Upper lobe of left lung (tissue), 6 donors: ENCODE measurements around the gene HSPB3. TPM values are rescaled to one million over a fixed set of nuclear protein-coding genes. Genes with fewer than 3 reads are reported as not detected.
A peak's percentile ranks its signal among the peaks of the same experiment; 100 is the strongest.

Experiments used
- ATAC-seq, 2 donors: fragments of 200-7000 bp; cut with Tn5 transposase; one replicate each; pipeline ENCODE4 v1.9.1; 2022; ENCODE audit warnings: mild to moderate bottlenecking in 2 of 2, moderate library complexity in 2 of 2; ENCODE audit not compliant: low FRiP score in 2 of 2
- DNase-seq, 2 donors: peaks; one replicate each; pipeline ENCODE4 v3.0.0-alpha.2; 2019 to 2020
- H3K27ac ChIP-seq, 4 donors: fragments of 200-600 bp; sonication (generic); one replicate each; pipeline ENCODE4 v1.5.1; 2016 to 2019
- H3K27me3 ChIP-seq, 4 donors: fragments of 200-600 bp; sonication (generic); one replicate each; pipeline ENCODE4 v1.5.1; 2017 to 2019
- H3K36me3 ChIP-seq, 4 donors: fragments of 200-600 bp; sonication (generic); one replicate each; pipeline ENCODE4 v1.5.1; 2016 to 2019
- H3K4me1 ChIP-seq, 4 donors: fragments of 200-600 bp; sonication (generic); one replicate each; pipeline ENCODE4 v1.5.1; 2018 to 2019
- H3K4me3 ChIP-seq, 4 donors: fragments of 200-600 bp; sonication (generic); one replicate each; pipeline ENCODE4 v1.5.1; 2017 to 2019; ENCODE audit warnings: mild to moderate bottlenecking in 2 of 4, moderate library complexity in 1 of 4
- H3K9me3 ChIP-seq, 4 donors: fragments of 200-600 bp; sonication (generic); one replicate each; pipeline ENCODE4 v1.5.1; 2018 to 2019
- CTCF ChIP-seq, 6 experiments: fragments of 450-650 bp in 4 of 6; fragments of 200-600 bp in 2 of 6; sonication (generic) in 2 of 6; IDR thresholded peaks; one replicate each; pipeline ENCODE4 v1.5.1; 2016 to 2019; ENCODE audit warnings: antibody characterized with exemption in 6 of 6
- EP300 ChIP-seq, 4 donors: sonication (generic); formaldehyde crosslinking; IDR thresholded peaks; one replicate each; pipeline ENCODE4 v1.5.1; 2017; ENCODE audit warnings: antibody characterized with exemption in 4 of 4, control low read depth in 2 of 4
- POLR2A ChIP-seq, 4 donors: fragments of 450-650 bp; IDR thresholded peaks; one replicate each; pipeline ENCODE4 v1.5.1; 2016 to 2017; ENCODE audit warnings: antibody characterized with exemption in 4 of 4, mild to moderate bottlenecking in 2 of 4
- POLR2AphosphoS5 ChIP-seq, 2 donors: sonication (generic); formaldehyde crosslinking; IDR thresholded peaks; one replicate each; pipeline ENCODE4 v1.5.1; 2017; ENCODE audit warnings: antibody characterized with exemption in 2 of 2
- WGBS, 2 donors: methylation state at CpG; one replicate each; pipeline ENCODE4 v1.1.5; 2017 to 2018; 5-methylcytosine and 5-hydroxymethylcytosine counted together
- total RNA-seq, 6 donors: library from RNA; depleted of rRNA in 4 of 6; stranded (reverse); fragments of >200 nt in 4 of 6; gene quantifications; one replicate each; pipeline versions ENCODE4 v1.1.0 to v1.2.1, GENCODE V29; 2016 to 2021
- donor health status: DM: no; HTN: no; CAD: no; lungs with moderate emphysema.
- donor health status: DM: no; HTN: yes; CAD: no; lungs with severe emphysema.

The HSPB3 gene
- 1 to 10 TPM in 2 of 6 donors, under 1 TPM in 2, not detected in 2; 0.44 to 3.3 (median 1.6) TPM for total RNA-seq

GRCh38 chr5:54455413-54456157, at the start of gene HSPB3:
HSPB3 (plus strand) TSS chr5:54455699; CDS start chr5:54455790, 91 bp downstream.
- Histone ChIP-seq H3K36me3 (no peaks in the 10 kb centered on the region), H3K9me3 (no peaks in the 10 kb centered on the region), H3K27me3 (no peaks in the 10 kb centered on the region), H3K4me1 (peaks cover 2 to 8% (median 5%) of the 10 kb centered on the region in 4 donors), H3K27ac (no peak within 1 kb of the TSS), H3K4me3 (no peak within 1 kb of the TSS)
- no peak for DNase-seq
- ATAC-seq, result peak; percentile 14 to 20
- TF ChIP-seq EP300 (IDR thresholded peaks at IDR 0.05) (no peak), POLR2A (IDR thresholded peaks at IDR 0.05) (no peak), CTCF (IDR thresholded peaks at IDR 0.05) (no peak), POLR2AphosphoS5 (IDR thresholded peaks at IDR 0.05) (no peak)
- WGBS, 2 donors, result 75 to 84% methylated on average over 18 of the region's 18 CpGs

DNA sequence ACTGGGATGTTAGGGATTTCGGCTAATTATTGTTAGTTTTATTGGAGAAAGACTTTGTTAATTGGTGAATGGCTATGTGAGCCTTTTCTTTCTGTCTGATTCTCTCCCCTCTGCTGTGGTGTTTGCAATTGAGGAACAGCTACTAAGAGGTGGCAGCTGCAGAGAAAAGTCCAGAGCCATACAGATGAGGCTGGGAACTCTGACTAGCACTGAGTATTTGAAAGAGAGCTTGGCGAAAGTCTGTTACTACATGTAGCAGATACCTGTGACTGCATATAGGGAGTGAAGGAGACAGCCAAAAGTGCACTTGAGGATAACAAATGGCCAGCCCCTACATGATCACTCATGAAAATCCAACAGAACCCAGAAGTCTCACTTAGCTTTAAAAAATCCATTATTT, 44.3 kb upstream of the HSPB3 start:
- Histone ChIP-seq H3K36me3 (no peaks in the 10 kb centered on the region), H3K4me1 (no peaks in the 10 kb centered on the region), H3K9me3 (no peaks in the 10 kb centered on the region), H3K27ac (no peak overlapping the region), H3K27me3 (no peaks in the 10 kb centered on the region), H3K4me3 (no peak overlapping the region)
- WGBS, 2 donors, result 97 to 100% methylated on average over 2 of the region's 2 CpGs
- DNase-seq (no peak), ATAC-seq (no peak)
- TF ChIP-seq EP300 (IDR thresholded peaks at IDR 0.05), result no peak
- TF ChIP-seq CTCF (IDR thresholded peaks at IDR 0.05), result no peak
- TF ChIP-seq POLR2A (IDR thresholded peaks at IDR 0.05), result no peak
- no peak for TF ChIP-seq POLR2AphosphoS5 (IDR thresholded peaks at IDR 0.05)

- 84 to 93% methylated on average over 2 of the region's 2 CpGs for WGBS, 2 donors
- H3K4me3 ChIP-seq, result no peak overlapping the region
- TF ChIP-seq EP300 (IDR thresholded peaks at IDR 0.05) (no peak), CTCF (IDR thresholded peaks at IDR 0.05) (no peak), POLR2AphosphoS5 (IDR thresholded peaks at IDR 0.05) (no peak), POLR2A (IDR thresholded peaks at IDR 0.05) (no peak)
- no peaks in the 10 kb centered on the region for H3K9me3 ChIP-seq
- DNase-seq, result no peak
- H3K36me3 ChIP-seq, result no peaks in the 10 kb centered on the region
- H3K27ac ChIP-seq, result no peak overlapping the region
- peak in 1 of 2 donors; percentile 28 for ATAC-seq
- H3K27me3 ChIP-seq, result no peaks in the 10 kb centered on the region
- no peaks in the 10 kb centered on the region for H3K4me1 ChIP-seq
Measured at GRCh38 chr5:54412913-54413312, 42.6 kb upstream of the HSPB3 start.

DNA sequence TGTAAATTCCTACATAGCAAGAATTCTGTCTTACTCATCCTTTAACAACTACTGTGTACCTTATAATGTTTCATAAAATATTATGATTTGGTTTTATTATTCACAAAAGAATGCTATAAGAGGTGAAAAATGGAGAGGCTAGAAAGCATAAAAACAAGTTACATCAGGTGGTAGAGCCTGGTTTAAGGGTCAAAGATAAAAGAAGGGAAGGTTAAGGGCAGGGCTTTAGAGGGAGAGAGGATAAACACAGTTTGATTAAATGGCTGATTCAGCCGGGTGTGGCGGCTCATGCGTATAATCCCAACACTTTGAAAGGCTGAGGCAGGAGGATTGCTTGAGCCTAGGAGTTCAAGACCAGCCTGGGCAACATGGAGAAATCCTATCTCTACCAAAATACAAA, 40.4 kb upstream of the HSPB3 start:
- no peak for TF ChIP-seq CTCF (IDR thresholded peaks at IDR 0.05)
- TF ChIP-seq EP300 (IDR thresholded peaks at IDR 0.05), result no peak
- no peak for TF ChIP-seq POLR2AphosphoS5 (IDR thresholded peaks at IDR 0.05)
- TF ChIP-seq POLR2A (IDR thresholded peaks at IDR 0.05), result no peak
- no peaks in the 10 kb centered on the region for H3K36me3 ChIP-seq
- H3K4me1 ChIP-seq, result no peaks in the 10 kb centered on the region
- H3K9me3 ChIP-seq, result no peaks in the 10 kb centered on the region
- DNase-seq (no peak), ATAC-seq (no peak)
- no peaks in the 10 kb centered on the region for H3K27me3 ChIP-seq
- 89 to 91% methylated on average over 3 of the region's 3 CpGs for WGBS, 2 donors
- H3K4me3 ChIP-seq, result no peak overlapping the region
- no peak overlapping the region for H3K27ac ChIP-seq
